ENCODE results near the gene PRSS56.

The PRSS56 gene

DNA sequence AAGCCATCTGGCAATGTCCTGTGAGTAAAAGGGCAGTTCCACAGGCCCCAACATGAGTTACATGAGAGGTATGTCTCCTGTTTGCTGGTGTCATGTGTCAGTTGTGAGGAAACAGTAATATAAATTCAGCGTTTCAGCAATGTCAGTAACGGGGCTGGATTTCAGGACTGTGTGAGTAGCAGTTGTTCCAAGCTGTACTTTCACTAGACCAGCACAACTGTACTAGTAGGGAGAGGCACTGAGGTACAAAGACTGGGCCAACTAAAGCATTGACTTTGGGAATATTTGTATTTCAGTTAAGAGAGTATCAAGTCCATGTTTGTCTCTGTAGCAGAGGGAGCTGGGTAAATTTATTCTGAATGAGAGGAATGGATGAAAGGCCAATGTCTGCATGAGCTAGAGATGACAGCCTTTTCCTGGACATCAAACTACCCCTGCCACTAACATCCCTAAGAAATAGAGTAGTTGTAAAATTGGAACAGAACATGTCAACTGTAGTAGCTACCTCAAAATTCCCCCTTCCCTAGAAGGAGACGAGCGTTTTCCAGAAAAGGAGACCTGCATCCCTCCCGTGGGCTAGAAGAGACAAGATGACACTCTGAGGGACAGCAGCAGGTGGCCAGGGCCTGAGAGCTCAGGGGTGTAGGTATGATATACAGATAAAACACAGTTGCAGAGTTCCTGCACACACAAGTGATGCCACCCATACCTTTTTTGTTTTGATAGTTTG lies 54.7 kb downstream of the PRSS56 start:
- DNase-seq: no peak
